Tibial nerve (tissue), 3 donors: ENCODE measurements around the gene TBC1D10B.

Source experiments
- POLR2A ChIP-seq, 2 donors: fragments of 450-650 bp; IDR thresholded peaks; one replicate each; pipeline ENCODE4 v1.6.1; 2017; ENCODE audit warnings: antibody characterized with exemption in 2 of 2, mild to moderate bottlenecking in 2 of 2, moderate library complexity in 2 of 2
- TF ChIP-seq, protein P1 (sequence below), 5 experiments: fragments of 200-600 bp in 3 of 5; fragments of 450-650 bp in 2 of 5; sonication (generic) in 3 of 5; IDR thresholded peaks; one replicate each; pipeline ENCODE4 v1.5.1; 2016 to 2019; ENCODE audit warnings: antibody characterized with exemption in 5 of 5, mild to moderate bottlenecking in 3 of 5, moderate library complexity in 2 of 5

DNA sequence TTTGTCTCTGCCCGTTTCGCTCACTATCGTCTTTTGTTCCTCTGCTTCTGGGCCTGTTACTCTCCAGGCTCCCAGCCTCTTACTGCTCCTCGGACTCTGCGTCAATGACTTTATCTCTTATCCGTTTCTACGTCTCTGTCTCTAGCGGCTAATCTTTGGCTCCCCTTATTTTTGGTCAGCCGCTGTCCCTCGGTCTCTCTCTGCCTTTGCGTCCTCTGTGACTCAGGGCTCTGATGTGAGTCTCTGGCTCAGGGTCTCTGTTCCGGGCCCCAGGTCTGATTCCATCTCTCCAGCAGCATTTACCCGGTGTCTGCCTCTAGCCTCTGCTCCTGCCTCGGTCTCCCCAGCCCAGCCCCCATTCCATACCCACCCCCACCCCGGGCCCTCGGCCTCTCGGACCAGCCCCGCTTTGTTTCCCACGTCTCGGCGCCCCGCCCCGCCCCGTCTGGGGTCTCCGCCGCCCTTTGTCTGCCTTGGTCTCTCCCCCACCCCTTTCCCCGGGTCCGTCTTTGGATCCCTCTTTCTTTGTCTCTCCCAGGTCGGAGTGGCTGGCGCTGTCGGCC, 24.4 kb upstream of the TBC1D10B start:
- TF ChIP-seq POLR2A (IDR thresholded peaks at IDR 0.05), result no peak
- TF ChIP-seq, protein P1, sequence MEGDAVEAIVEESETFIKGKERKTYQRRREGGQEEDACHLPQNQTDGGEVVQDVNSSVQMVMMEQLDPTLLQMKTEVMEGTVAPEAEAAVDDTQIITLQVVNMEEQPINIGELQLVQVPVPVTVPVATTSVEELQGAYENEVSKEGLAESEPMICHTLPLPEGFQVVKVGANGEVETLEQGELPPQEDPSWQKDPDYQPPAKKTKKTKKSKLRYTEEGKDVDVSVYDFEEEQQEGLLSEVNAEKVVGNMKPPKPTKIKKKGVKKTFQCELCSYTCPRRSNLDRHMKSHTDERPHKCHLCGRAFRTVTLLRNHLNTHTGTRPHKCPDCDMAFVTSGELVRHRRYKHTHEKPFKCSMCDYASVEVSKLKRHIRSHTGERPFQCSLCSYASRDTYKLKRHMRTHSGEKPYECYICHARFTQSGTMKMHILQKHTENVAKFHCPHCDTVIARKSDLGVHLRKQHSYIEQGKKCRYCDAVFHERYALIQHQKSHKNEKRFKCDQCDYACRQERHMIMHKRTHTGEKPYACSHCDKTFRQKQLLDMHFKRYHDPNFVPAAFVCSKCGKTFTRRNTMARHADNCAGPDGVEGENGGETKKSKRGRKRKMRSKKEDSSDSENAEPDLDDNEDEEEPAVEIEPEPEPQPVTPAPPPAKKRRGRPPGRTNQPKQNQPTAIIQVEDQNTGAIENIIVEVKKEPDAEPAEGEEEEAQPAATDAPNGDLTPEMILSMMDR (IDR thresholded peaks at IDR 0.05), result no peak
